RWPE2 (cell line): ENCODE results near the gene GTF2A2.

Experiments
- ATAC-seq: fragments of 200-7000 bp; cut with Tn5 transposase; 3 replicates; pipeline ENCODE4 v1.9.1; 2021; ENCODE audit warnings: low read depth
- DNase-seq: peaks from one replicate; pipeline ENCODE4 v3.0.0-alpha.2; 2020; ENCODE audit warnings: low spot score
- H3K27ac ChIP-seq: fragments of 450-650 bp; 2 replicates; pipeline ENCODE4 v1.5.1; 2017; ENCODE audit warnings: mild to moderate bottlenecking; ENCODE audit not compliant: poor library complexity, severe bottlenecking
- H3K27me3 ChIP-seq: fragments of 250-450 bp; sonication (Bioruptor Pico); 2 replicates; pipeline ENCODE4 v1.5.1; 2021; ENCODE audit warnings: mild to moderate bottlenecking, moderate library complexity; ENCODE audit not compliant: insufficient read depth, poor library complexity, severe bottlenecking
- H3K36me3 ChIP-seq: fragments of 250-450 bp; sonication (Bioruptor Pico); 2 replicates; pipeline ENCODE4 v1.5.1; 2020; ENCODE audit warnings: low read depth, mild to moderate bottlenecking, moderate library complexity
- H3K4me1 ChIP-seq: fragments of 250-450 bp; sonication (Bioruptor Pico); 2 replicates; pipeline ENCODE4 v1.5.1; 2021; ENCODE audit warnings: mild to moderate bottlenecking, moderate library complexity; ENCODE audit not compliant: insufficient read depth, poor library complexity, severe bottlenecking
- H3K4me3 ChIP-seq: fragments of 250-450 bp; sonication (Bioruptor Pico); 2 replicates; pipeline ENCODE4 v1.5.1; 2021; ENCODE audit warnings: mild to moderate bottlenecking, moderate library complexity; ENCODE audit not compliant: severe bottlenecking
- H3K9me3 ChIP-seq: fragments of 250-450 bp; sonication (Bioruptor Pico); 2 replicates; pipeline ENCODE4 v1.5.1; 2021; ENCODE audit warnings: mild to moderate bottlenecking, moderate library complexity; ENCODE audit not compliant: severe bottlenecking
- TF ChIP-seq, protein P1 (sequence below): fragments of 450-650 bp; IDR thresholded peaks from one replicate; pipeline ENCODE4 v1.5.1; 2017; ENCODE audit warnings: mild to moderate bottlenecking, moderate library complexity; ENCODE audit not compliant: poor library complexity, severe bottlenecking

The GTF2A2 gene

DNA sequence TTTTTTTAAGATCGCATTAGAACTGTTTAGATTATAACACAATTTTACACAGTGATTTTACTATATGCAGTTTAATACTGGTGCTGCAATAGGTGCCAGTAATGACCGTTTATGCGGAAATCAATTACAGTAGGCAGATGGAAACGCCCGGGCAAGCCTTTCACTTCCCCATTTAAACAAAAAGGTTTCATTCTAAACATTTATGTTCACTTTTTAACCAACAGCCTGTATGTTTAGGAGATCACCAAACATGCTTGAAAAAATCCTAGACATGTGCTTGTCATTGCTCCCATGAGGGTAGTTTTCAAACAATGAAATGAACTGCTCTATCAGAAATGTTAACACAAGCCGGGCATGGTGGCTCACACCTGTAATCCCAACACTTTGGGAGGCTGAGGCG is 29.1 kb upstream of the GTF2A2 start:
- H3K36me3 ChIP-seq: peaks cover 64% of the 10 kb centered on the region
- no peak overlapping the region for H3K4me3 ChIP-seq
- H3K27me3 ChIP-seq: no peaks in the 10 kb centered on the region
- H3K27ac ChIP-seq: no peak overlapping the region
- TF ChIP-seq, protein P1, sequence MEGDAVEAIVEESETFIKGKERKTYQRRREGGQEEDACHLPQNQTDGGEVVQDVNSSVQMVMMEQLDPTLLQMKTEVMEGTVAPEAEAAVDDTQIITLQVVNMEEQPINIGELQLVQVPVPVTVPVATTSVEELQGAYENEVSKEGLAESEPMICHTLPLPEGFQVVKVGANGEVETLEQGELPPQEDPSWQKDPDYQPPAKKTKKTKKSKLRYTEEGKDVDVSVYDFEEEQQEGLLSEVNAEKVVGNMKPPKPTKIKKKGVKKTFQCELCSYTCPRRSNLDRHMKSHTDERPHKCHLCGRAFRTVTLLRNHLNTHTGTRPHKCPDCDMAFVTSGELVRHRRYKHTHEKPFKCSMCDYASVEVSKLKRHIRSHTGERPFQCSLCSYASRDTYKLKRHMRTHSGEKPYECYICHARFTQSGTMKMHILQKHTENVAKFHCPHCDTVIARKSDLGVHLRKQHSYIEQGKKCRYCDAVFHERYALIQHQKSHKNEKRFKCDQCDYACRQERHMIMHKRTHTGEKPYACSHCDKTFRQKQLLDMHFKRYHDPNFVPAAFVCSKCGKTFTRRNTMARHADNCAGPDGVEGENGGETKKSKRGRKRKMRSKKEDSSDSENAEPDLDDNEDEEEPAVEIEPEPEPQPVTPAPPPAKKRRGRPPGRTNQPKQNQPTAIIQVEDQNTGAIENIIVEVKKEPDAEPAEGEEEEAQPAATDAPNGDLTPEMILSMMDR: no peak
- ATAC-seq: no peak
- H3K4me1 ChIP-seq: peaks cover 21% of the 10 kb centered on the region
- no peaks in the 10 kb centered on the region for H3K9me3 ChIP-seq
- no peak for DNase-seq

DNA sequence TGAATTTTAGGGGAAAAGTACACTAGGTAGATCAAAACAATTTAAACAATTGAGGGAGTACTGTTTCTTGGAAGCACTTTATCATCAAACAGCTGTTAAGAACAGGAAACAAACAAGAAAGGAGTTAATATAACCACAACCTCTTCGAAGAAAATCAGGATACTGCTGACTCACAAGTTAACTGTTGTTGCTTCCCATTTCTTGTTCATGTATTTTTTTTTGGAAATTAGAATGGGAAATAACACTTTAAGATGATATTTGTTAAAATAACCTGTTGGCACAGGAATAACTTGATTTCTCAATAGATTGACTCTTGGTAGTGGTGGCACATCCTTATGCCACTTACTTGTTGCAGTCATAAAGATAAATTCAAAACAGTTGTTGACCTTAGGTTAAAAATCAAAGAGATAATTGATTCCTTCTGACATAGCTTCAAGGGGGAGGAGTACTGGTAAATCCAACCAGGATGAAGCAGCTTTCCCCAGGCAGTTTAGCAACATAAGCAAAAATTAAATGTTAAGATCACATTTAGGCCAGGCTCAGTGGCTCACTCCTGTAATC is 28.5 kb upstream of the GTF2A2 start:
- Histone ChIP-seq H3K4me3 (no peak overlapping the region), H3K9me3 (no peaks in the 10 kb centered on the region), H3K36me3 (peaks cover 69% of the 10 kb centered on the region), H3K27ac (no peak overlapping the region), H3K27me3 (no peaks in the 10 kb centered on the region), H3K4me1 (peaks cover 21% of the 10 kb centered on the region)
- DNase-seq (no peak), ATAC-seq (no peak)
- TF ChIP-seq, protein P1: no peak

DNA sequence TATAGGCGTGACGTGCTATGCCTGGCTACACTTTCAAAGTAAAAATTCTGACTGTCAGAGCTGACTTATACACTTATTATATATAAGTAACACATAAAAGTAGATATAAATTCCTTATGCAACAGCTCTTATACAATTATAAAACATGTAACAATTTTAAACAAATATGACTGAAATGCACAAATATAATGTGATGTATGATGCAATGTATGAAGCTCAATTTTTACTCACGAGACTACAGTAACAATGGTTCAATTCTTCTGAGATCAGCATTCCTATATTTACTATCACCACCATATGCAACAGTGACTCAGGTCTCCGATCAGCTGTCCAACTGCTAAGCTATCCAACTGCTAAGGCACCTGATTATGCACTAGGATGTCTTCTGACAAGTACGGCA is 23.6 kb upstream of the GTF2A2 start:
- DNase-seq: no peak
- no peak for ATAC-seq
- no peak overlapping the region for H3K27ac ChIP-seq
- TF ChIP-seq, protein P1: no peak
- no peaks in the 10 kb centered on the region for H3K9me3 ChIP-seq
- no peak overlapping the region for H3K4me3 ChIP-seq
- peaks cover 100% of the 10 kb centered on the region for H3K36me3 ChIP-seq
- H3K4me1 ChIP-seq: peaks cover 5% of the 10 kb centered on the region
- H3K27me3 ChIP-seq: no peaks in the 10 kb centered on the region

DNA sequence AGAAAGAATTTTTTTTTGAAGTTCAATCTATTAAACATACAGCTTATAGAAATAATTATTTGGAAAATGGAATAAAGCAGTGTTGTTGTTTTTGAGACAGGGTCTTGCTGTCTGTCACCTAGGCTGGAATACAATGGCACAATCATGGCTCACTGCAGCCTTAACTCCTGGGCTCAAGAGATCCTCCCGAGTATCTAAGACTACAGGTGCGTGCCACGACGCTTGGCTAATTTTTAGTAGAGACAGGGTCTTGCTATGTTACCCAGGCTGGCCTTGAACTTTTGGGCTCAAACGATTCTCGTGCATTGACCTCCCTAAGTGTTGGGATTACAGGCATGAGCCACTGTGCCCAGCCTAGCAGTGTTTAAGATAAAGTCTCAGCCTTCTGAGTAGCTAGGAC is 23.0 kb upstream of the GTF2A2 start:
- ATAC-seq (no peak), DNase-seq (no peak)
- Histone ChIP-seq H3K36me3 (peaks cover 100% of the 10 kb centered on the region), H3K27ac (no peak overlapping the region), H3K4me3 (no peak overlapping the region), H3K9me3 (no peaks in the 10 kb centered on the region), H3K27me3 (no peaks in the 10 kb centered on the region), H3K4me1 (no peaks in the 10 kb centered on the region)
- TF ChIP-seq, protein P1: no peak

DNA sequence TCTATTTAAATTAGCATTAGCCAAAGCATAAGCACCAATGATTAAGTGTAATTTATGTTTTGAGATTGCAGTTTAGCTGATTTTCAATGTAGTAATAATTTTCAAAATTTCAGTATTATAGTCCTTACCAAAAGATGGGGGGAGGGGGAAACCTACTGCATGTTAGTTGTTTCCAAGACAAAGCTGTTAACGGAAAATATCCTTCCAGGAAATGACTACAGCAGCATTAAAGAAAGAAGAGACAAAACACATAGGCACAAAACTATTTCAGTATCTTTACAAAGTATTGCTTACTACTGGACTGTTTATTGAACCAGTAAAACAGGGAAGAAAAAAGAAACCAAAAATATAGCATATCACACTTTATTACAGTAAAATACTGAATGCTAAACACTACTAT is 21.3 kb upstream of the GTF2A2 start:
- Histone ChIP-seq H3K4me3 (no peak overlapping the region), H3K27ac (no peak overlapping the region), H3K4me1 (no peaks in the 10 kb centered on the region), H3K36me3 (peaks cover 100% of the 10 kb centered on the region), H3K27me3 (no peaks in the 10 kb centered on the region), H3K9me3 (no peaks in the 10 kb centered on the region)
- DNase-seq (no peak), ATAC-seq (no peak)
- TF ChIP-seq, protein P1: no peak
